ENCODE results near the gene TRIM67.

TRIM67 gene

GRCh38 chr1:231185391-231185790, 23.5 kb downstream of the TRIM67 start:
- no peak for DNase-seq

GRCh38 chr1:231186356-231187115, 24.7 kb downstream of the TRIM67 start:
- no peak for DNase-seq

GRCh38 chr1:231187571-231187970, 25.7 kb downstream of the TRIM67 start:
- DNase-seq = no peak

GRCh38 chr1:231188072-231188471, 26.2 kb downstream of the TRIM67 start:
- DNase-seq = no peak

GRCh38 chr1:231188768-231189167, 26.9 kb downstream of the TRIM67 start:
- DNase-seq = no peak

GRCh38 chr1:231189683-231190270, 27.9 kb downstream of the TRIM67 start:
- DNase-seq = no peak

- DNase-seq = no peak
These were observed 28.6 kb downstream of the TRIM67 start for GRCh38 chr1:231190456-231190855.

- DNase-seq = no peak
These were observed 30.8 kb downstream of the TRIM67 start for GRCh38 chr1:231192620-231193163.

GRCh38 chr1:231193710-231194340, 32.0 kb downstream of the TRIM67 start:
- DNase-seq = no peak

- DNase-seq = no peak
These were observed 32.6 kb downstream of the TRIM67 start for GRCh38 chr1:231194476-231194842.

- no peak for DNase-seq
These were observed 33.1 kb downstream of the TRIM67 start for GRCh38 chr1:231194843-231195516.

GRCh38 chr1:231196307-231196706, 34.4 kb downstream of the TRIM67 start:
- no peak for DNase-seq

GRCh38 chr1:231196728-231197127, 34.9 kb downstream of the TRIM67 start:
- DNase-seq = no peak

GRCh38 chr1:231199868-231200267, 38.0 kb downstream of the TRIM67 start:
- no peak for DNase-seq

GRCh38 chr1:231200388-231201031, 38.7 kb downstream of the TRIM67 start:
- DNase-seq = no peak

GRCh38 chr1:231201375-231201978, 39.6 kb downstream of the TRIM67 start:
- no peak for DNase-seq

GRCh38 chr1:231201979-231202633, 40.2 kb downstream of the TRIM67 start:
- no peak for DNase-seq

- no peak for DNase-seq
These were observed 41.6 kb downstream of the TRIM67 start for GRCh38 chr1:231203259-231204057.

GRCh38 chr1:231206856-231207255, 45.0 kb downstream of the TRIM67 start:
- DNase-seq = no peak

GRCh38 chr1:231207437-231207836, 45.6 kb downstream of the TRIM67 start:
- no peak for DNase-seq

GRCh38 chr1:231208980-231209379, 47.1 kb downstream of the TRIM67 start:
- DNase-seq = no peak

Measured in activated naive CD4-positive, alpha-beta T cell (primary cell).